Stimulated activated CD8-positive, alpha-beta memory T cell treated with anti-CD3 and anti-CD28 coated beads, Interleukin-15, amount 100 ng/mL, for 1 hour (primary cell): ENCODE measurements around the gene ANO10.
"Not testable (repeated sequence)": the region's sequence is repeated elsewhere in the genome, so short reads cannot be mapped to it uniquely, and the experiment has no call there.

Experiments
- DNase-seq: peaks from one replicate; pipeline ENCODE4 v3.0.0-alpha.2; 2020; ENCODE audit warnings: low read depth

The ANO10 gene

DNA sequence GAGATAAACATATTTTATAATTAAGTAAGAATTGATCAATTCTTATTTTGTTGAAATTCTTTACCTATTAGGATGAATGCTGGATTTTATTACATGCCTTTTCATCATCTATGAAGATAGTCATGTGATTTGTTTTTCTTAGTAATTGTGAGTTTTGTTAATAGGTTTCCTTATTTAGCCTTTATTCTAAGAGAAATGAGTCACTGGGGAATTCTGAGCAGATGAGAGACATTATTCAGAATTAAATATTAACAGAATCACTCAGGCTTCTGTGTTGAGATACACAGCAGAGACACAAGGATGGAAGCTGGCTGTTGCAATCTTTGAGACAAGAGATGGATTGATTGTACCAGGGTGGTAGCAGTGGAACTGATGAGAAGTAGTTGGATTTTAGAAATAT lies 7.4 kb upstream of the ANO10 start:
- no peak for DNase-seq

DNA sequence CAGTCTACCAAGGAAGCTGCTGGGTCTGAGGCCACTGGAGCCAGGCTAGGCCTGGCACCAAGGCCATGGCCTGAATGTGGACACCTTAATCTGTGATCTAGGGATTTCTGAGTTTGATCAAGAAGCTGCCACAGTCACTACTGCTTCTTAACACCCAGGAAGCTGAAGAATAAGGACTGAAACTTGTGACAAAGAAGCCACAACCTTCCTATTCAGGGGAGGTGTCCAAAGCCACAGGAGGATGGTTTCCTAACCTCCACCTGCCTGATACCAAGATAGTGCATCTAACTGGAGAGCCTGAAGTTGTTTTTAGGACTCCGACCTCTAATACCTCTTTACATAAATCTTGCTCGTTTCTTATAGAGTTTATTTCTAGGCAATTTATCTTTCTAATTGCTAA lies 5.5 kb upstream of the ANO10 start:
- no peak for DNase-seq

DNA sequence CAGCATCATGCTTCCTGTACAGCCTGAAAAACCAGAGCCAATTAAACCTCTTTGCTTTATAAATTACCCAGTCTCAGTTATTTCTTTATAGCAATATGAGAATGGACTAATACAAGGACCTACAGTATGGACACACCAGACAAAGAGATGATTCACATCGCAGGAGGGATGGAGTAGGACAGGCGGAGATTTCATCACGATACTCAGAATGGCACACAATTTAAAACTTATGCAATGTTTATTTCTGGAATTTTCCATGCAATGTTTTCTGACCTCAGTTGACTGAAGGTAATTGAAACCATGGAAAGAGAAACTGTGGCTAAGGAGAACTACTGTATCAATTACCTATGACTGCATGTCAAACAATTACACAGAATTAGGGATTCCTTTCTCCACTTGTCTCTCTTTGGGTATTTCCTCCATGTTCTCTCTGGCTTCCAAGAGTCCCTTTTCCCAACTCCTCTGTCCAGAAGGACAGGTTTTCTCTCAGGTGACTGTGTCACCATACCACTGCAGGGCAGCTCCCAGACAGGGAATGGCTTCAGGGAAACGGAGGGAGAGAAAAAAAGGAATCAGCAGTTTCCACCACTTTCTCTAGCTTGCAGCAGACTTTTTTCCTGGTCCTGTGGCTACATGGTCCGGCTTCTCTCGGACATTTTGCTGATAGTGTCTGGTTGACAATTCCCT lies 3.0 kb upstream of the ANO10 start:
- DNase-seq: no peak

DNA sequence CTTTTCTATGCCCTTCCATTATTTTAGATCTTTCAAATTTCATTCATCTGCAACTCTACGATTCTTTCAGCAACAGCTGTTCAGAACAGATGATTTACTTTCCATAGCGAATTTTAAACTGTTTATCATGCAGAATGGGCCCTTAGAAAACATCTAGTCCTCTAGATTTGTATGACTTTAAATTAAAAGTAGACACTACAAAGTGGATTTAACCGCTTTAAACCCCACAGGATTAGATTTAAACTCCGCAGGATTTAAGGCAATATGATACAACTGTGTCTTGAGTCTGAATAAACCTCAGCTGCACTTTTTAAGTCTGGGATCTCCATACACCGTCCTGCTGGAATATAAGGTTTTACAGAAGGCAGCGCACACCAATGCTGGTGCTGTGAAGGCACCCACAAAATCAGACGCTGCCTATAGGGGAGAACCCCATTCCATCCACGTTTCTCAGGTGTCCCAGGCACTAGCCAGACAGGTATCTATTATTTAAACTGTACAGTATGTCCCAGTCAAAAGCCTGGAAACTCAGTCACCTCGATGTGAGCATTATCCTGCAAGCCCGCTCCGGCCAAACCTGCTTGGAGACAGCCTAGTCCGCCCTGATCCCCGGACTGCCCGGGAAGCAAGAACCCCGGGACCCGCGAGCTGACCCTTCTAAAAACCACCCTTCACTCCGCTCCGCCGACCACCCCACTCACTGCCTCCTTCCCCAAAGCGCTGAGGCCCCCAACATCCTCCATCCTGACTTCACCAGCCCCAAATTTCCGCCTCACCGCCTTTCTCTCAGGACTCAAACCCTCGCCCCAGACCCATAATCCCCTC lies 768 bp downstream of the ANO10 start:
- no peak for DNase-seq

DNA sequence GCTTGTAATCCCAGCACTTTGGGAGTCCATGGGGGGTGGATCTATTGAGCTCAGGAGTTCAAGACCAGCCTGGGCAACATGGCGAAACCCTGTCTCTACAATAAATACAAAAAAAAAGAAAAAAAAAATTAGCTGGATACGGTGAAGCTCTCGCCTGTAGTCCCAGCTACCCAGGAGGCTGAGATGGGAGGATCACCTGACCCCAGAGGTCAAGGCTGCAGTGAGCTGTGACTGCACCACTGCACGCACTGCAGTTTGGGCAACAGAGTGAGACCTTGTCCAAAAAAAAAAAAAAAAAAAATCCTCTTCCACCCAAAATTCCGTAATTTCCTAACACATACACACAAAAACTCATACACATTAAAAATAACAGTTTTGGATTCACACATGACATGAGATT lies 2.2 kb downstream of the ANO10 start:
- no peak for DNase-seq

DNA sequence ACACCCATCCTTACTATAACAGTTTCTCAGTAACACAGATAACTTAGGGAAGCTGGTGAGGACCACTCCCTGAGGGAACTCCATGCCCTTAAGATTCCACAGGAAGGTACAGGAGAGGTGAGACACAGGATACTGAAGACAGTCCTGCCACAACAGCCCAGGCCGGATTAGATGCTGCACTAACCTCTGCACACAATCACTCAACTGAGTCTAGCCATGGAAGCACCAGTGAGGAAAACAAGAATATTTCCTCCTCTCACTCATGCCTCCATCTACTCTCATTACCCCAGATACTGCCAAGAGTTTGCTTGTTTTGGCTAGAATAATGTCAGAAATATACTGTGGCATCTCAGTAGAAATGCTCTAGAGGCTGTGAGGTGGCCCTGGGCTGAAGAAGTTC lies 3.7 kb downstream of the ANO10 start:
- no peak for DNase-seq

DNA sequence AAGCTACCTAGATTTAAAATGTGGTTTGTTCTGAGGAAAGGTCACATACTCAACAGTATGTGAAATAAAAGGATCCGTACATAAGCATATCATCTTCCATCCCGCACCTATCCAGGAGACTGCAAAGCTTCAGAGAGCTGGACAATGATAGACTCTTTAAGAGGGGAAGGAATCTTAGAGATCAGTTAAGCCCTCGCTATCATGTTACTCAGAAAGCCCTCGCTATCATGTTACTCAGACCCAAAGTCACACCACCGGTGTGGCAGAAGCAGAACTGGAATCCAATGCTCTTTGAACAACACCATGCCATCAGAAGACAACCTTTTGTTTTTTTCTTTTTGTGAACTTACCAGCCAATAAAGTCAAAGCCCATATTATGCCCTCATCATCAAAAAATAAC lies 5.8 kb downstream of the ANO10 start:
- DNase-seq: no peak

DNA sequence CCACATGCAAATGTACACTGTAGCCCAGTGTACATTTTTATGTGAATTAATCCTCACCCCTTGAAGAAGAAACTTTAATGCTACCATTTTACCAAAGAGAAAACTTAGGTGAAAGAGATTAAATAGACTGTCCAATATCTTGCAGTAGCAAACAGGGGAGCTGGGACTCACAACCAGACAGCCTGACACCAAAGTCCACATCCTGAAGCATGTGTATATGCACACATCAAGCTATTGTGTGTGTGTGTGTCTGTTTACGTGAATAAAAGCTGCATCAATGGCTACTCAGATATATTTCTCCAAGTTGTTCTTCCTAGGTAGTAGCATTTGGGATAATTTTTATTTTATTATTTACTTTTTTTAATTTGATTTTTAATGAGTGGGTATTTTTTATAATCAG lies 6.7 kb downstream of the ANO10 start:
- no peak for DNase-seq

DNA sequence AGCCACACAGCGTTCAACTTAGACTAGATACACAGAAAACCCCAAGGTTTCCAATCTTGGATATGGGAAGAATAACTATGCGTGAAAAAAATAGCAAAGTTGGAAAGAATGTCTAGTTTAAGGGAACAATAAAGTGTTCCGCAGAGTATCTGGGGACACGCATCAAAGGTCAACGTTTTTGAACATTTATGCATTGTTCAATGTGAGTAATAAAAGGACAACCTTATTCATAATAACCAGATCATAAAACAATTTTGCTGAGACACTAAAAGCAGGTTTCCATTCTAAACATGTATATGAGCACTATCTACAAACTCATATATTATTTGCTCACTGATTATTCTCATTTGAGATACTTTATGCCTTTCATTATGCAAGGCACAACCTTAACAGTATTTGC lies 7.8 kb downstream of the ANO10 start:
- DNase-seq: no peak

DNA sequence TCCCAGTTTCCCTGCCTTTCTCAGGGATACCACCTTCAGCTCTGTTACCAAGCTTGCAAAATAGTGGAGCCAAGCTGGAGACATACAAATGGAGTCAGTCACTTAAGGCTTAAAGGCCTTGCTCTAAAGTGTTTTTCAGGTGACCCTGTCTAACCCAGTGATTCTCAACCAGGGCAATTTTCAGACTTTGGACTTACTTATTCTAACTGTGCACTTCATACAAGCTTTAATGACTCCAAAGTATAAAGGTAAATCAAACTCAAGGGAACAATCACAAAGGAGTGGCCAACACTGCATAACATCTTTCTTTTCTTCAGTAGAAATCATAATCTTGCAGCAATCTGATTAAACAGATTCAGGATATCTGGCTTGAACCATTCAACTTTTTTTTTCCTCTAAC lies 9.4 kb downstream of the ANO10 start:
- DNase-seq: no peak

DNA sequence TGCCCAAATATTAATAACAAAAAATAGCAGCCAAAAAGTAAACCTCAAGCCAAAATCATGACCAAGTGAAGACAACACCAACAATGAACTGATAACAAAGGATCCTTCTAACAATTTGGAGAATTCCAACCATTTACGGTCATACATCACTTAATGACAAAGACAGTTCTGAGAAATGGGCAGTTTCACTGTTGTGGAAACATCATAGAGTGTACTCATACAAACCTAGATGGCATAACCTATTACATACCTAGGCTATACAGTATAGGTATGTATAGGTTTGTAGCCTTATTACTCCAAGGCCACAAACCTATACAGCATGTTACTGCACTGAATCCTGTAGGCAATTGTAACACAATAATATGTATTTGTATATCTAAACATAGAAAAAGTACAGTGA lies 12.4 kb downstream of the ANO10 start:
- DNase-seq: no peak

DNA sequence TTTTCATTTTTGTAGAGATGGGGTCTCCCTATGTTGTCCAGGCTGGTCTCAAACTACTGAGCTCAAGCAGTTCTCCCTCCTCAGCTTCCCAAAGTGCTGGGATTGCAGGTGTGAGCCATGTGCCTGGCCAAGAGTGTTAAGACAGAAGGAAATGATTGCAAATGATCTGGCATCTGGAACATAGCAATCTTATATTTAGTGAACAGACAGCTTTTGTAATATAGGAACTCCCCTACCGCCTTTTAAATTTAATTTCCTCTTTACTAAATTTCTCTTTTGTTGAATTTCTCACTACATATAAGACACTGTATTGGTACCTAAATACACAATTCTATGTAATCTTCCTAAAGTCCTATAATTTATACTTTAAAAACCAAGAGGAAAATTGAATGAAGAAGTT lies 13.1 kb downstream of the ANO10 start:
- no peak for DNase-seq

DNA sequence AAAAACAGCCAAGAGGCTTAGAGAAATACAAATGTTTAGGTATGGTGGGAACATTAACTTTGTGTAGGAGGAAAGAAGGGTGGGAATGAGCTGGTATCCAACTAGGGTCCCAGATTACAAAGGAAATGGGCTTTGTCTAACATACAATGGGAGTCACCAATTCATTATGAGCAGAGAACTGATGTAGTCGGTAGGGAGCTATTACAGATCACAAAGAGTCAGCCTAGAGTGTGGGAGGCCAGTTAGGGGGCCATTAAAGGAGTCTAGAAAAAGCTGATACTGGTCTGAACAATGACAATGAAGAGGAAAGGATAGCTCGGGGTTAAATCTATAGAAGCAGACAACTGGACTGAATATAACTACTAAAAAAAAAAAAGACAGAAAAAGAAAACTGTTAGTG lies 15.5 kb downstream of the ANO10 start:
- DNase-seq: no peak

DNA sequence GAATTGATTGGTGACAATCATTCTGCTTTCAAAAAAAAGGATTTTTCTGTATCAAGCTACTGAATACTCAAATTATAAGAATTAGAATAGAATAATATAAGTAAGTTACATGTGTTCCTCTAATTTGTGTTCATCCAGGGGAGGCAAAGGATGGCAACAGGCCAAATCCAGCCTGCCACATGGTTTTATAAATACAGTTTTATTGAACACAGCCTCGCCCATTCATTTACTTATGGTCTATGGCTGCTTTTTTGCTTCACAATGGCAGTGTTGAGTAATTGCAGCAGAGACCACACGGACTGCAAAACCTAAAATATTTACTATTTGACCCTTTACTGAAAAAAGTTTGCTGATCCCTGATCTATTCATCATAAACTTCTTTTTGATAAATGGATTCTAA lies 21.9 kb downstream of the ANO10 start:
- DNase-seq: not testable (repeated sequence)

DNA sequence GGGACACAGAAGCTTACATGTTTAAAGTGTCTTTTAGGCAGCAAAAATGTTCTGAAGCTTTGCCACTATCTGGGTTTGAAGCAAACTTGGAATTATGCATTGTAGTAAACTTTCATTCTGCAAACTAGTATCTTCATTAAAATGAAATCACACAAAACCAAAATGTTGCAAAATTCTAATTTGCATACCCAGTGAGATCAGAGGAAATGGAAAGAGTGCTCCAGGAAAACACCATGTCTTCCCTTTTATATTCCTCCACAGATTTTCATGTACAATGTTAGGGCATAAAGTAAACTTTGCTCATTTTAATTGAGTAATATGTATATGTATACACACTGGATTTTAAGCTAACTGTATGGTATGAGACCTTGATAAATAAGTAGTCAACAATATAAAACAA lies 23.9 kb downstream of the ANO10 start:
- no peak for DNase-seq

DNA sequence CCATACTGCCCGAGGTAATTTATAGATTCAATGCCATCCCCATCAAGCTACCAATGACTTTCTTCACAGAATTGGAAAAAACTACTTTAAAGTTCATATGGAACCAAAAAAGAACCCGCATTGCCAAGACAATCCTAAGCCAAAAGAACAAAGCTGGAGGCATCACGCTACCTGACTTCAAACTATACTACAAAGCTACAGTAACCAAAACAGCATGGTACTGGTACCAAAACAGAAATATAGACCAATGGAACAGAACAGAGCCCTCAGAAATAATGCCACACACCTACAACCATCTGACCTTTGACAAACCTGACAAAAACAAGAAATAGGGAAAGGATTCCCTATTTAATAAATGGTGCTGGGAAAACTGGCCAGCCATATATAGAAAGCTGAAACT lies 25.6 kb downstream of the ANO10 start:
- DNase-seq: not testable (repeated sequence)

DNA sequence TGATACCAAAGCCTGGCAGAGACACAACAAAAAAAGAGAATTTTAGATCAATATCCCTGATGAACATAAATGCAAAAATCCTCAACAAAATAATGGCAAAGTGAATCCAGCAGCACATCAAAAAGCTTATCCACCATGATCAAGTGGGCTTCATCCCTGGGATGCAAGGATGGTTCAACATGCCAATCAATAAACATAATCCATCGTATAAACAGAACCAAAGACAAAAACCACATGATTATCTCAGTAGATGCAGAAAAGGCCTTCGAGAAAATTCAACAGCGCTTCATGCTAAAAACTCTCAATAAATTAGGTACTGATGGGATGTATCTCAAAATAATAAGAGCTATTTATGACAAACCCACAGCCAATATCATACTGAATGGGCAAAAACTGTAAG lies 26.5 kb downstream of the ANO10 start:
- DNase-seq: not testable (repeated sequence)

DNA sequence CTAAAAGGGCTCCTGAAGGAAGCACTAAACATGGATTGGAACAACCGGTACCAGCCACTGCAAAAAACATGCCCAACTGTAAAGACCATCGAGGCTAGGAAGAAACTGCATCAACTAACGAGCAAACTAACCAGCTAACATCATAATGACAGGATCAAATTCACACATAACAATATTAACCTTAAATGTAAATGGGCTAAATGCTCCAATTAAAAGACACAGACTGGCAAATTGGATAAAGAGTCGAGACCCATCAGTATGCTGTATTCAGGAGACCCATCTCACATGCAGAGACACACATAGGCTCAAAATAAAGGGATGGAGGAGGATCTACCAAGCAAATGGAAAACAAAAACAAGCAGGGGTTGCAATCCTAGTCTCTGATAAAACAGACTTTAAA lies 28.2 kb downstream of the ANO10 start:
- not testable (repeated sequence) for DNase-seq

DNA sequence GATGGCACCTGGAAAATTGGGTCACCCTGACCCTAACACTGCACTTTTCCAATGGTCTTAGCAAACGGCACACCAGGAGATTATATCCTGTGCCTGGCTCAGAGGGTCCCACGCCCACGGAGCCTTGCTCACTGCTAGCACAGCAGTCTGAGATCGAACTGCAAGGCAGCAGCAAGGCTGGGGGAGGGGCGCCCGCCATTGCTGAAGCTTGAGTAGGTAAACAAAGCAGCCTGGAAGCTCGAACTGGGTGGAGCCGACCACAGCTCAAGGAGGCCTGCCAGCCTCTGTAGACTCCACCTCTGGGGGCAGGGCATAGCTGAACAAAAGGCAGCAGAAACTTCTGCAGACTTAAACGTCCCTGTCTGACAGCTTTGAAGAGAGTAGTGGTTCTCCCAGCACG lies 29.9 kb downstream of the ANO10 start:
- not testable (repeated sequence) for DNase-seq

DNA sequence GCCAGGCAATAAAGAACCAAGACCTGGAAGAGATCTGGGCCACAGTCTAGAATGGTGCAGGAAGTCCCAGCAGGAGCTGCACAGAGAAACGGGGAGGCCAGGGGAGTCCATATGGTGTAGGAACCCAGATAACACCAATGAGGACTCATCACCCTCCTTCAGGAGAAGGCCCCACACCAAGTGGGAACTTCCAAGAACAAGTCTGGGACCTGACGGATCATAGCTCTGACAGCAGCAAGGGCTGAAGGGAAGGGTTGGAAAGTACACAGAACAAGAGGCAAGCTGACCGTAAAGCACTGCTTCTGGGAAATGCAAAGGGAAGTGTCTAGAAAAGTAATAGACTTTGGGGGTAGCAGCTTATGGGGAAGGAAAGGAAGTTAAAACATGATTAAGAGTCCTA lies 34.5 kb downstream of the ANO10 start:
- DNase-seq: no peak

DNA sequence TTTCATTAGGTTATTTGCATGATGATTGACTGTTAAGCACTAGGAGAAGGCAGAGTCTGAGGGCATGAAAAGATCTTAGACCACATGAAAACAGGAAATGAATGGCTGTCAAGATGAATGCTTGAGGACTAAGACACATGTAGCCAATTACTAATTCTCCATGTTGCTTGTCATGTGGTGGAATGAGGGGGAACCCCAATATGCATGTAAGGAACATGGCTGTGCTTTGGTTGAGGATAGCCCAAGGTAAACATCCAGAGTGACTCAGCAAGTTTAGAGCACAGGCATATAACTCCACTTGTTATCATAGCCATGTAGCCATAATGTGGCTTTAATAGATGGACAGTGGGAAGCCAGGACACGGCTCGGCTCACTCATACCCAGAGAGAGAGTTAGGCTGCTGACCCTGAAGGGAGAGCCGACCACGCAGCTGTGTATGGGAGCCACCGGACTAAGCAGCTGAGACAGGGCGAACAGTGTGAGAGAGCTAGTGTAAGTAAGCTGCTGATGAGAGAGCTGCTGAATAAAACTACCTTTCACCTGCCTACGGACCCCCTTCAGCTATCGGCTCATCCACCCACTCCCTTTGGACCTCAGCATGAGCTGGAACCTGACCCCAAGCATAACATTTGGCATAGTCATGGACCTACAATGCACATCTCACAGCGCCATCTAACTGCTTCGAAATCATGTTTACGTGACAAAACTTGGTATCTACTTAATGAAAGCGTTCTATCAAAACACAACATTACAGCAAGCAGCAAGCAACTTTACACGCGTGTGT lies 37.6 kb downstream of the ANO10 start:
- no peak for DNase-seq

DNA sequence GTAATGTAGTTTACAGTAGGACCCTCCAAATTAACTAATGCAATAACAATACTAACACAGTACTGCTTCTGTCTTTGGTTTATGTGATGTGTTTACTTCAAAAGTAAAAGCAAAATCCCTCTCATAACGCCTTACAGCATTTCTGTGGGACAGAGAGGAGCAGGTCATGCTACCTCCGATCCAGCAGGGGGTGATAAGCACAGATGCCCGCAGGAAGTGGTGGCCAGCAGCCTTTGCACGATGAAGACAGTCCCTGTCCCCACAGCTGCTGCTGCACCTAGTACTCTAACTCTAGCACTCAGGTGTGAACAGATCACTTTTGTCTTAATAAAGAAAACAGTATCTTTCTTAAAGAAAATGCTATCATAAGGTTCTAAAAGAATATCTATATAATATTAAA lies 38.3 kb downstream of the ANO10 start:
- no peak for DNase-seq

DNA sequence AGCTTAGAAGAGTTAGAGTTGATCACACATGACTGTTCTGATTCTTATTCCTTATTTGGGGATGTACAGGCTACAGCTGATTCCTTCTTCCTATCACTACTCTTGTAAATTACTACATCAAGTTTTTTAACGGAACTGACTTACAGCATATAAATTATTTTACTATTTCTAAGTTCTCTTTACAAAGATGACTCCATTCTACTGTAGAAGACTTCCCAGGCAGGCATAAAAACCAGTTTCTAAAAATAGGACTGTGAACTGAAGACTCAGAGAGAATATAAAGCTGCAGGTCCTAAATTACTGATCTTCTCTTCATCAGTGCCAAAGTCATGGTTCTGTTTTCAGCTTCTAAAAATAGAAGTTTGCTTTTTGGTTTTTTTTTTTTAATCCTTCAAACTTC lies 38.9 kb downstream of the ANO10 start:
- no peak for DNase-seq
